ENCODE data around the gene CFAP65. TPM values are rescaled to one million over a fixed set of nuclear protein-coding genes. Genes with fewer than 3 reads are reported as not detected.

Gene CFAP65
- total RNA-seq, 1 donor, result not detected

DNA sequence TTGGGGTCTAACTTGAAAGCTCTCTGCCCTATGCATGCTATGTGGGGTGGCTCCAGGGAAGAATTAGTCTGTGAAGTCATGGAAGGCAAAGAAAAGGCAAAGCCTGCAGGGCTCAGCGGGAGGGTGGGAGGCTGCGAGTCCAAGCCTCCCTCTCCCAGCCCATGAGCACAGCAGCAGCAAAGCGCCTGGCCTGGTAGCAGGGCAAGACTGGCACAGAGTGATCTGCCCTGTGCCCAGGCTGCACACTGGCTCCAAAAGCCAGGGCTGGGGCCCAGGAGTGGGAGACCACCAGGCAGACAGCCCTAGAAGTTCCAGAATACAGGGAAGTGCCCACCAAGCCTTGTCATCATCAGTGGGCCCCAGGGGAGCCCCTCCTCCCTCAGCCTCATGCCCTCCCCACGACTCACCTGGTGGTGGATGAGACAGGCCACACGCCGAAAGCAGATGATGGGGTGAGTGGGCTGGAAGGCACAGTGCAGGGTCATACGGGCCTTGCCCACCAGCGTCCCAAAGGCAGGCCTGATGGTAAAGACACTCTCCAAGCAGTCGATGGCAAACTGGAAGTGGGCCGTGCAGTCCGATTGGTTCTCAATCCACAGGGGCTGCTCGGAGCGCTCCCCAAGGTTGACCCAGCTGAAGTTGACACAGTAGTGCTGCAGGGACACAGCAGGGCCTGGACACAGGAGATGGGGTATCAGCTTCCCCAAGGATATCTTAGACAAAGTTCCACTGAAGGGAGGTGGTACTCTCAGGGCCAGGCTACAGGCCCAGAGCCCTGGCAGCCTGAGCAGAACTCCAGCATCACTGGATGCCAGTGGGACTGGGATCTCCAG, 12.1 kb downstream of the CFAP65 start:
- peak; percentile 31 for DNase-seq (ENCODE audit: insufficient read length, low spot score, missing footprints)
- Histone ChIP-seq H2AFZ (ENCODE audit: low read length) (no peak overlapping the region), H3K4me2 (ENCODE audit: insufficient read depth, low read length) (no peak overlapping the region), H3K4me3 (ENCODE audit: insufficient read depth, low read length) (no peak overlapping the region), H3K4me1 (ENCODE audit: insufficient read depth, low read length) (no peaks in the 10 kb centered on the region), H3K27me3 (ENCODE audit: insufficient read depth, low read length) (peaks cover 19% of the 10 kb centered on the region), H3K27ac (ENCODE audit: low read depth, low read length) (no peak overlapping the region), H3K9me3 (ENCODE audit: low read depth, low read length) (no peaks in the 10 kb centered on the region), H3K36me3 (ENCODE audit: insufficient read depth, low read length) (no peaks in the 10 kb centered on the region), H3K79me2 (ENCODE audit: insufficient read depth, low read length) (no peaks in the 10 kb centered on the region), H4K20me1 (ENCODE audit: insufficient read depth, low read length) (peaks cover 3% of the 10 kb centered on the region)
- TF ChIP-seq, protein P1, sequence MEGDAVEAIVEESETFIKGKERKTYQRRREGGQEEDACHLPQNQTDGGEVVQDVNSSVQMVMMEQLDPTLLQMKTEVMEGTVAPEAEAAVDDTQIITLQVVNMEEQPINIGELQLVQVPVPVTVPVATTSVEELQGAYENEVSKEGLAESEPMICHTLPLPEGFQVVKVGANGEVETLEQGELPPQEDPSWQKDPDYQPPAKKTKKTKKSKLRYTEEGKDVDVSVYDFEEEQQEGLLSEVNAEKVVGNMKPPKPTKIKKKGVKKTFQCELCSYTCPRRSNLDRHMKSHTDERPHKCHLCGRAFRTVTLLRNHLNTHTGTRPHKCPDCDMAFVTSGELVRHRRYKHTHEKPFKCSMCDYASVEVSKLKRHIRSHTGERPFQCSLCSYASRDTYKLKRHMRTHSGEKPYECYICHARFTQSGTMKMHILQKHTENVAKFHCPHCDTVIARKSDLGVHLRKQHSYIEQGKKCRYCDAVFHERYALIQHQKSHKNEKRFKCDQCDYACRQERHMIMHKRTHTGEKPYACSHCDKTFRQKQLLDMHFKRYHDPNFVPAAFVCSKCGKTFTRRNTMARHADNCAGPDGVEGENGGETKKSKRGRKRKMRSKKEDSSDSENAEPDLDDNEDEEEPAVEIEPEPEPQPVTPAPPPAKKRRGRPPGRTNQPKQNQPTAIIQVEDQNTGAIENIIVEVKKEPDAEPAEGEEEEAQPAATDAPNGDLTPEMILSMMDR (IDR thresholded peaks at IDR 0.05; ENCODE audit: extremely low read depth, low read depth, low read length), result no peak

GRCh38 chr2:219028141-219028540, 13.2 kb downstream of the CFAP65 start:
- no peak overlapping the region for H2AFZ ChIP-seq (ENCODE audit: low read length)
- peaks cover 3% of the 10 kb centered on the region for H4K20me1 ChIP-seq (ENCODE audit: insufficient read depth, low read length)
- DNase-seq (ENCODE audit: insufficient read length, low spot score, missing footprints), result peak; percentile 36
- peaks cover 19% of the 10 kb centered on the region for H3K27me3 ChIP-seq (ENCODE audit: insufficient read depth, low read length)
- TF ChIP-seq, protein P1 (IDR thresholded peaks at IDR 0.05; ENCODE audit: extremely low read depth, low read depth, low read length), result no peak
- H3K4me3 ChIP-seq (ENCODE audit: insufficient read depth, low read length), result no peak overlapping the region
- H3K4me1 ChIP-seq (ENCODE audit: insufficient read depth, low read length), result no peaks in the 10 kb centered on the region
- H3K79me2 ChIP-seq (ENCODE audit: insufficient read depth, low read length), result no peaks in the 10 kb centered on the region
- no peak overlapping the region for H3K4me2 ChIP-seq (ENCODE audit: insufficient read depth, low read length)
- no peaks in the 10 kb centered on the region for H3K36me3 ChIP-seq (ENCODE audit: insufficient read depth, low read length)
- no peaks in the 10 kb centered on the region for H3K9me3 ChIP-seq (ENCODE audit: low read depth, low read length)
- no peak overlapping the region for H3K27ac ChIP-seq (ENCODE audit: low read depth, low read length)

GRCh38 chr2:219027511-219028055, 13.7 kb downstream of the CFAP65 start:
- Histone ChIP-seq H3K9me3 (ENCODE audit: low read depth, low read length) (no peaks in the 10 kb centered on the region), H3K36me3 (ENCODE audit: insufficient read depth, low read length) (no peaks in the 10 kb centered on the region), H3K4me1 (ENCODE audit: insufficient read depth, low read length) (no peaks in the 10 kb centered on the region), H3K4me3 (ENCODE audit: insufficient read depth, low read length) (no peak overlapping the region), H2AFZ (ENCODE audit: low read length) (no peak overlapping the region), H4K20me1 (ENCODE audit: insufficient read depth, low read length) (peaks cover 3% of the 10 kb centered on the region), H3K4me2 (ENCODE audit: insufficient read depth, low read length) (no peak overlapping the region), H3K27me3 (ENCODE audit: insufficient read depth, low read length) (peaks cover 18% of the 10 kb centered on the region), H3K27ac (ENCODE audit: low read depth, low read length) (no peak overlapping the region), H3K79me2 (ENCODE audit: insufficient read depth, low read length) (no peaks in the 10 kb centered on the region)
- DNase-seq (ENCODE audit: insufficient read length, low spot score, missing footprints), result peak; percentile 15
- TF ChIP-seq, protein P1 (IDR thresholded peaks at IDR 0.05; ENCODE audit: extremely low read depth, low read depth, low read length), result no peak

DNA sequence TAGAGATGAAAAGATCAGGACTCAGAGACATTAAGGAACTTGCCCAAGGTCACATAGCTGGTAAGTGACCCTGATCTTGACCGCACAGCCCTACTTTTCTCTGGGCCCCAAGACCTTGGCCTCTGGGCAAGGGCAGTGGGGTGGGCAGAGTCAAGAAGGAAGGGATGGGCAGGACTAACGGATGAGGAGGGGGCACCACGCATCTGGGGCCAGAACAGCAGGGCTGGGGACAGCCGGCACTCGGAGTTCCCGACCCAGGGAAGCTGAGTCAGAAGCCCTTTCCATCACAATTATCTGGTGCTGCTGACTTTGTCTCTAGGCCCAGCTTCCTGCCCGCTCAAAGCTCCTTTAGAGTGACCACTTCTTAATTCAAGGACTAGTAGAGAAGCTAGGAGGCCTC, 14.4 kb downstream of the CFAP65 start:
- no peak overlapping the region for H3K27ac ChIP-seq (ENCODE audit: low read depth, low read length)
- H3K4me3 ChIP-seq (ENCODE audit: insufficient read depth, low read length), result no peak overlapping the region
- no peaks in the 10 kb centered on the region for H3K4me1 ChIP-seq (ENCODE audit: insufficient read depth, low read length)
- peak; percentile 11 for DNase-seq (ENCODE audit: insufficient read length, low spot score, missing footprints)
- no peak overlapping the region for H2AFZ ChIP-seq (ENCODE audit: low read length)
- H3K9me3 ChIP-seq (ENCODE audit: low read depth, low read length), result no peaks in the 10 kb centered on the region
- no peak overlapping the region for H3K4me2 ChIP-seq (ENCODE audit: insufficient read depth, low read length)
- TF ChIP-seq, protein P1 (IDR thresholded peaks at IDR 0.05; ENCODE audit: extremely low read depth, low read depth, low read length), result no peak
- H3K27me3 ChIP-seq (ENCODE audit: insufficient read depth, low read length), result peaks cover 14% of the 10 kb centered on the region
- no peaks in the 10 kb centered on the region for H3K79me2 ChIP-seq (ENCODE audit: insufficient read depth, low read length)
- H3K36me3 ChIP-seq (ENCODE audit: insufficient read depth, low read length), result no peaks in the 10 kb centered on the region
- H4K20me1 ChIP-seq (ENCODE audit: insufficient read depth, low read length), result peaks cover 3% of the 10 kb centered on the region
